MCF 10A (cell line): Measurements from ENCODE around the gene RSPO4. TPM values are rescaled to one million over a fixed set of nuclear protein-coding genes. Genes with fewer than 3 reads are reported as not detected.

Experiments
- BruUV-seq: library from RNA; stranded (reverse); fragments of 400-500 nt; replicated peaks from 2 replicates; lab custom pipeline; 2021; lab: Mats Ljungman, UMichigan
- CTCF ChIA-PET: fragments of 300-600 bp; sonication (Branson Sonifier 250); formaldehyde crosslinking; extraction: SDS; loops from one replicate; lab custom pipeline; 2021; ENCODE audit warnings: antibody characterized with exemption, inconsistent platforms; lab: Yijun Ruan, JAX
- POLR2A ChIA-PET: fragments of 300-600, 350-650 bp; sonication (Branson Sonifier 250); formaldehyde crosslinking; extraction: SDS; loops from one replicate; lab custom pipeline; 2020; ENCODE audit warnings: antibody characterized with exemption, inconsistent platforms; lab: Yijun Ruan, JAX
- DNase-seq: peaks from one replicate; pipeline ENCODE4 v3.0.0-alpha.2; 2018; ENCODE audit not compliant: unreplicated experiment
- H3K27ac Mint-ChIP-seq: one replicate; pipeline ENCODE4 v1.8.0; 2022; ENCODE audit warnings: mild to moderate bottlenecking, low read depth, mixed read lengths; ENCODE audit not compliant: unreplicated experiment
- H3K27me3 Mint-ChIP-seq: one replicate; pipeline ENCODE4 v1.8.0; 2022; ENCODE audit warnings: mixed read lengths; ENCODE audit not compliant: insufficient read depth, unreplicated experiment
- H3K36me3 Mint-ChIP-seq: one replicate; pipeline ENCODE4 v1.8.0; 2022; ENCODE audit warnings: mild to moderate bottlenecking, moderate library complexity, mixed read lengths; ENCODE audit not compliant: insufficient read depth, unreplicated experiment
- H3K4me1 Mint-ChIP-seq: one replicate; pipeline ENCODE4 v1.8.0; 2022; ENCODE audit warnings: mixed read lengths; ENCODE audit not compliant: insufficient read depth, unreplicated experiment
- H3K4me3 Mint-ChIP-seq: one replicate; pipeline ENCODE4 v1.8.0; 2022; ENCODE audit warnings: mild to moderate bottlenecking, moderate library complexity, mixed read lengths; ENCODE audit not compliant: unreplicated experiment
- H3K9me3 Mint-ChIP-seq: one replicate; pipeline ENCODE4 v1.8.0; 2022; ENCODE audit warnings: mixed read lengths; ENCODE audit not compliant: unreplicated experiment
- intact Hi-C: fragments of 100-400 bp; cut with micrococcal nuclease; formaldehyde crosslinking; loops from 2 replicates; pipeline ENCODE4 v1.14.1; 2022
- total RNA-seq: library from RNA; stranded (reverse); gene quantifications from 2 replicates; pipeline ENCODE4 v1.2.3, GENCODE V29; 2022
- TF ChIP-seq, protein P1 (sequence below): fragments of 200-600 bp; IDR thresholded peaks from one replicate; pipeline ENCODE4 v1.8.0; 2022; ENCODE audit warnings: antibody characterized with exemption, mild to moderate bottlenecking; ENCODE audit not compliant: unreplicated experiment

The RSPO4 gene
- total RNA-seq, 1 experiment from 2014 or later, result not detected

DNA sequence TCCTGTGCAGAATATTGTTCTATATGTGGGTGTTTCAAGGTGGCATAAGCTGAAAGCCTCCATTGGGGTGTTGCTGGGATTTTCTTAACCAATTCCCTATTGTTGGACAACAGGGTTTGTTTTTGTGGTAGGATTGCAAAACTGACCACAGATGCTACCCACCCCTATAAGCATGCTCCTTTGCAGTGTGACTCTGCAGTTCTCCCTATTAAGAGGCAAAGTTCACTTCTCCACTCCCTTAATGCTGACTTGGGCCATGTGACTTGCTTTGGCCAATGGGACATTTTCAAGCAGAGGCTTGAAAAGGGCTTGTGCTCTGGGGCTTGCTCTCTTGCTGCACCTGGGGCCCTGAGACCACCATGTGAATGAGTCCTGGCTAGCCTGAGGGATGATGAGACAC is 77.5 kb downstream of the RSPO4 start:
- Mint-ChIP-seq H3K4me3 (no peak overlapping the region), H3K27me3 (peaks cover 11% of the 10 kb centered on the region), H3K36me3 (no peaks in the 10 kb centered on the region), H3K27ac (no peak overlapping the region), H3K9me3 (no peaks in the 10 kb centered on the region), H3K4me1 (peaks cover 6% of the 10 kb centered on the region)
- ChIA-PET POLR2A (no interaction called here), CTCF (interaction anchor here (0.7 kb wide), 1 partner anchor 61 kb away, joined by 4 read pairs; no protein-coding TSS in a partner anchor)
- intact Hi-C loops, result no loop called here
- no peak for DNase-seq
- no TSS peak for BruUV-seq
- TF ChIP-seq, protein P1, sequence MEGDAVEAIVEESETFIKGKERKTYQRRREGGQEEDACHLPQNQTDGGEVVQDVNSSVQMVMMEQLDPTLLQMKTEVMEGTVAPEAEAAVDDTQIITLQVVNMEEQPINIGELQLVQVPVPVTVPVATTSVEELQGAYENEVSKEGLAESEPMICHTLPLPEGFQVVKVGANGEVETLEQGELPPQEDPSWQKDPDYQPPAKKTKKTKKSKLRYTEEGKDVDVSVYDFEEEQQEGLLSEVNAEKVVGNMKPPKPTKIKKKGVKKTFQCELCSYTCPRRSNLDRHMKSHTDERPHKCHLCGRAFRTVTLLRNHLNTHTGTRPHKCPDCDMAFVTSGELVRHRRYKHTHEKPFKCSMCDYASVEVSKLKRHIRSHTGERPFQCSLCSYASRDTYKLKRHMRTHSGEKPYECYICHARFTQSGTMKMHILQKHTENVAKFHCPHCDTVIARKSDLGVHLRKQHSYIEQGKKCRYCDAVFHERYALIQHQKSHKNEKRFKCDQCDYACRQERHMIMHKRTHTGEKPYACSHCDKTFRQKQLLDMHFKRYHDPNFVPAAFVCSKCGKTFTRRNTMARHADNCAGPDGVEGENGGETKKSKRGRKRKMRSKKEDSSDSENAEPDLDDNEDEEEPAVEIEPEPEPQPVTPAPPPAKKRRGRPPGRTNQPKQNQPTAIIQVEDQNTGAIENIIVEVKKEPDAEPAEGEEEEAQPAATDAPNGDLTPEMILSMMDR, result no peak

DNA sequence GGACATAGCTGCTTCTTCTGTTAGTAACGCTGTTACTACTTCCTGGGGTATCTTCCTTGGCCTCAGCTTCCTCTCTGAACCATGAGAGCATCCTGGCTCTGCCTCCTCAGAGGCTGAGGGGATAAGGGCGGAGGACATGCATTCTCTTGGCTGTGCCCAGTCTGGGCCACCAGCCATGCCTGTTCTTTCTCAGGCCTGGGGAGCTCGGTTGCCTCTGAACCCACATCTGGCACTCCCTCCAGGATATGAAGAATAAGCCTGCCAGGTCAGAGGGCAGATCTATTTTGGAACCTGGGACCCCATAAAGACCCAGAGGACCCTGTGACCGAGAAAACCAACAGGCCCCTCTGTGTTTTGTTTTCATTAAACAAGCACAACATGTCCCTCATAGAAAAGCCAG is 79.3 kb downstream of the RSPO4 start:
- Mint-ChIP-seq H3K4me1 (peaks cover 6% of the 10 kb centered on the region), H3K27ac (no peak overlapping the region), H3K9me3 (no peaks in the 10 kb centered on the region), H3K27me3 (peaks cover 11% of the 10 kb centered on the region), H3K36me3 (no peaks in the 10 kb centered on the region), H3K4me3 (no peak overlapping the region)
- ChIA-PET CTCF (interaction anchor here (0.7 to 1.1 kb wide), 6 partner anchors 10 to 361 kb away, joined by 3 to 4 read pairs (median 3); no protein-coding TSS in a partner anchor), POLR2A (interaction anchor here (0.6 kb wide), 1 partner anchor 516 kb away, joined by 3 read pairs; no protein-coding TSS in a partner anchor)
- TF ChIP-seq, protein P1, result no peak
- no peak for DNase-seq
- intact Hi-C loops, result no loop called here
- no TSS peak for BruUV-seq

DNA sequence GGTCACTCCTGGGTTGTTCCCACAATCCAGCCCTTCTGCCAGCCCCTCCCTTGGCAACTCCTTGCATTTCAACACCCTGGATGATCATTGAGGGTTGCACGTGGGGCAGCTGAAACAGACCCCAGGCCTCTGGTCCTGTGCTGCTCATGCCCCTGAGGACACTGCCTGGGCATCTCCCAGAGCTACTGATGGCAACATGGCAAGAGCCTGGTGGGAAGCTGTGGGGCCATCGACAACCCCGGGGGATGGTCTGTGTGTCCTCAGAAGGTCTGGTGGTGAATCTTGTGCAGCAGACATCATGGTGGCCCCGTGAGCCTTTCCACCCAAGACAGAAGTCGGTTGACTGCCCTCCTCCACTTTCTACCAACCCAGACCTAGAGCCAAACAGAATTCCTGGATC is 81.0 kb downstream of the RSPO4 start:
- no peak overlapping the region for H3K27ac Mint-ChIP-seq
- peaks cover 16% of the 10 kb centered on the region for H3K27me3 Mint-ChIP-seq
- intact Hi-C loops, result no loop called here
- TF ChIP-seq, protein P1, result no peak
- BruUV-seq, result no TSS peak
- no peak for DNase-seq
- H3K36me3 Mint-ChIP-seq, result no peaks in the 10 kb centered on the region
- H3K4me1 Mint-ChIP-seq, result peaks cover 6% of the 10 kb centered on the region
- ChIA-PET CTCF (interaction anchor here (0.6 to 0.7 kb wide), 3 partner anchors 17 to 180 kb away, joined by 3 to 5 read pairs (median 3); no protein-coding TSS in a partner anchor), POLR2A (interaction anchor here (0.6 to 1.0 kb wide), 3 partner anchors 12 to 73 kb away, joined by 3 read pairs; no protein-coding TSS in a partner anchor)
- H3K9me3 Mint-ChIP-seq, result no peaks in the 10 kb centered on the region
- H3K4me3 Mint-ChIP-seq, result no peak overlapping the region

DNA sequence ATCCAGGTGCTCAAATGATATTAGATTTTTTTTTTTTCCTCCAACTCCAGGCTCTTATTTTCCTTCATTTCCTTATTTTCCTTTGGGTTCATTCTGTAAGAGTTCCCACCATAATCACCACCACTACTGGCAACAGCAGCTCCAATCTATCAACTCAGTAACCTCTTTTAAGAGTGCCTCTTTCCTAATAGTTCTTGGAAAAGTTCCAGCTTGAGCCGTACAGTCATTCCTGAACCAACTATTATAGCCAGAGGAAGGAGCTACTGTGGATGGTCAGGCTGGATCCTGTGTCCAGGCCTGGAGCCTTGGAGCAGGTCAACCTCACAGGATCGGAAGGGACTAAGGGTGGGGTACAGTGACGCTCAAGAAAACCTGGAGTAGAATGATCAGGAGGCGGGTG is 81.8 kb downstream of the RSPO4 start:
- intact Hi-C loops, result no loop called here
- Mint-ChIP-seq H3K36me3 (no peaks in the 10 kb centered on the region), H3K4me3 (no peak overlapping the region), H3K27me3 (peaks cover 16% of the 10 kb centered on the region), H3K9me3 (no peaks in the 10 kb centered on the region), H3K4me1 (peaks cover 6% of the 10 kb centered on the region), H3K27ac (no peak overlapping the region)
- DNase-seq, result peak; percentile 65
- no TSS peak for BruUV-seq
- POLR2A ChIA-PET, result interaction anchor here (0.7 to 1.1 kb wide), 2 partner anchors 51 to 564 kb away, joined by 5 read pairs; no protein-coding TSS in a partner anchor
- CTCF ChIA-PET, result interaction anchor here (0.6 to 1.3 kb wide), 5 partner anchors 16 to 95 kb away, joined by 3 to 5 read pairs (median 3); no protein-coding TSS in a partner anchor
- TF ChIP-seq, protein P1, result no peak
